GM12878 (cell line): ENCODE data around the gene KIZ.

Experiments used
- EP300 ChIP-seq, 2 experiments: fragments of 150-350 bp in 1 of 2; IDR thresholded peaks; 2 replicates each; pipeline ENCODE4 v1.6.1; 2011 to 2012; ENCODE audit warnings: low read depth in 2 of 2, low read length in 2 of 2, borderline replicate concordance in 1 of 2, improper control_type of control experiment in 1 of 2, inconsistent platforms in 1 of 2; ENCODE audit not compliant: control insufficient read depth in 1 of 2
- POLR2AphosphoS5 ChIP-seq: IDR thresholded peaks from 2 replicates; pipeline ENCODE4 v1.6.1; 2011; ENCODE audit warnings: mild to moderate bottlenecking, low read length, inconsistent platforms
- PRDM15 ChIP-seq: fragments of 450-650 bp; formaldehyde crosslinking; IDR thresholded peaks from 2 replicates; pipeline ENCODE4 v1.4.0; 2020; ENCODE audit warnings: mild to moderate bottlenecking, moderate library complexity
- RAD21 ChIP-seq: IDR thresholded peaks from 2 replicates; pipeline ENCODE4 v1.6.1; 2011; ENCODE audit warnings: mild to moderate bottlenecking, low read depth, low read length, moderate library complexity; ENCODE audit not compliant: insufficient read depth
- SPI1 ChIP-seq: IDR thresholded peaks from 2 replicates; pipeline ENCODE4 v1.6.1; 2011; ENCODE audit warnings: low read depth, mild to moderate bottlenecking, low read length, moderate library complexity, borderline replicate concordance; ENCODE audit not compliant: insufficient read depth
- ZSCAN29 ChIP-seq: fragments of 450-650 bp; IDR thresholded peaks from 2 replicates; pipeline ENCODE4 v1.6.1; 2017; ENCODE audit warnings: mild to moderate bottlenecking, moderate library complexity
- TF ChIP-seq, protein P1 (sequence below): fragments of 450-650 bp; IDR thresholded peaks from 2 replicates; pipeline ENCODE4 v1.6.1; 2014; ENCODE audit warnings: mild to moderate bottlenecking

DNA sequence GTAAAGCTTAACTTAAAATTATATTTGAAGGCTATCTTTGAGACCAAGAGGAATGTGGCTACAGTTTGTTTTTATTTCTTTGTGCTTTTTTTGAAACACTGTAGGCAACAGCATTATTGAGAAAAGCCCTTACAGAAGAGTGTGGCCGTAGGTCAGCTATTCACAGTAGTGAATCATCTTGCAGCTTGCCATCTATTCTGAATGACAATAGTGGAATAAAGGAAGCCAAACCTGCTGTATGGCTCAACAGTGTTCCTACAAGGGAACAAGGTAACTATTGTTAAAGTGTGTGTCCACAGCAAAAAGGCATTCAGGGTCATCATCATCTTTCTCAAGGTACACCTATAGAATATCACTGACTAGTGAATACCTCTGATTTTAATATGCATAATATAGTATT lies 88.5 kb downstream of the KIZ start:
- TF ChIP-seq POLR2AphosphoS5 (no peak), SPI1 (no peak), RAD21 (no peak), ZSCAN29 (no peak), PRDM15 (no peak), EP300 (IDR thresholded peaks at IDR 0.05; ENCODE audit: borderline replicate concordance in 1 of 2, control insufficient read depth in 1 of 2, low read depth in 2 of 2, low read length in 2 of 2) (no peak)
- TF ChIP-seq, protein P1, sequence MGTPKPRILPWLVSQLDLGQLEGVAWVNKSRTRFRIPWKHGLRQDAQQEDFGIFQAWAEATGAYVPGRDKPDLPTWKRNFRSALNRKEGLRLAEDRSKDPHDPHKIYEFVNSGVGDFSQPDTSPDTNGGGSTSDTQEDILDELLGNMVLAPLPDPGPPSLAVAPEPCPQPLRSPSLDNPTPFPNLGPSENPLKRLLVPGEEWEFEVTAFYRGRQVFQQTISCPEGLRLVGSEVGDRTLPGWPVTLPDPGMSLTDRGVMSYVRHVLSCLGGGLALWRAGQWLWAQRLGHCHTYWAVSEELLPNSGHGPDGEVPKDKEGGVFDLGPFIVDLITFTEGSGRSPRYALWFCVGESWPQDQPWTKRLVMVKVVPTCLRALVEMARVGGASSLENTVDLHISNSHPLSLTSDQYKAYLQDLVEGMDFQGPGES, result no peak
